Uterus (tissue), 4 donors: ENCODE results near the gene CLIC6. TPM values are rescaled to one million over a fixed set of nuclear protein-coding genes. Genes with fewer than 3 reads are reported as not detected.

ENCODE experiments used
- DNase-seq, 2 donors: peaks; one replicate each; pipeline ENCODE4 v3.0.0-alpha.2; 2019 to 2020
- H3K27ac ChIP-seq, 2 donors: fragments of 200-600 bp; sonication (generic); 1 replicate in 1 of 2; 2 replicates in 1 of 2; pipeline ENCODE4 v1.5.1; 2016 to 2018
- H3K27me3 ChIP-seq, 2 donors: fragments of 200-600 bp; sonication (generic); one replicate each; pipeline ENCODE4 v1.5.1; 2018 to 2019; ENCODE audit warnings: control low read depth in 1 of 2
- H3K36me3 ChIP-seq, 2 donors: fragments of 200-600 bp; sonication (generic); one replicate each; pipeline ENCODE4 v1.5.1; 2019; ENCODE audit warnings: control low read depth in 1 of 2
- H3K4me1 ChIP-seq, 2 donors: fragments of 200-600 bp; sonication (generic); one replicate each; pipeline ENCODE4 v1.5.1; 2018 to 2019; ENCODE audit warnings: control low read depth in 1 of 2
- H3K4me3 ChIP-seq, 2 donors: fragments of 200-600 bp; sonication (generic); 1 replicate in 1 of 2; 2 replicates in 1 of 2; pipeline ENCODE4 v1.5.1; 2018 to 2019; ENCODE audit warnings: mild to moderate bottlenecking in 1 of 2
- H3K9me3 ChIP-seq, 2 donors: fragments of 200-600 bp; sonication (generic); one replicate each; pipeline ENCODE4 v1.5.1; 2019; ENCODE audit warnings: control low read depth in 1 of 2
- CTCF ChIP-seq, 4 experiments: fragments of 200-600 bp in 2 of 4; fragments of 450-650 bp in 2 of 4; sonication (generic) in 2 of 4; IDR thresholded peaks; one replicate each; pipeline ENCODE4 v1.5.1; 2016 to 2019; ENCODE audit warnings: antibody characterized with exemption in 4 of 4, mild to moderate bottlenecking in 2 of 4, moderate library complexity in 1 of 4
- POLR2A ChIP-seq, 2 donors: fragments of 450-650 bp; IDR thresholded peaks; one replicate each; pipeline ENCODE4 v1.6.1; 2016; ENCODE audit warnings: antibody characterized with exemption in 2 of 2, mild to moderate bottlenecking in 1 of 2, moderate library complexity in 1 of 2
- intact Hi-C: fragments of 100-400 bp; cut with DNase I; formaldehyde crosslinking; loops from one replicate; pipeline ENCODE4 v1.15.1; 2023; ENCODE audit warnings: low total_unique reads
- total RNA-seq, 4 donors: library from RNA; depleted of rRNA in 3 of 4; stranded (reverse); fragments of >200 nt in 3 of 4; gene quantifications; one replicate each; pipeline versions ENCODE4 v1.1.0 to v1.2.4, GENCODE V29; 2014 to 2023
- donor health status: DM: yes; HTN: yes; CAD: no.

CLIC6 gene
- total RNA-seq, 4 donors from 2014 or later = under 0.01 to 0.69 (median 0.38) TPM

- DNase-seq = no peak
- no peaks in the 10 kb centered on the region for H3K9me3 ChIP-seq
- H3K27me3 ChIP-seq = no peaks in the 10 kb centered on the region
- H3K27ac ChIP-seq = no peak overlapping the region
- H3K4me1 ChIP-seq = no peaks in the 10 kb centered on the region
- no peaks in the 10 kb centered on the region for H3K36me3 ChIP-seq
- no peak for TF ChIP-seq POLR2A (IDR thresholded peaks at IDR 0.05)
- no peak for TF ChIP-seq CTCF (IDR thresholded peaks at IDR 0.05)
- H3K4me3 ChIP-seq = no peak overlapping the region
- intact Hi-C loops = no loop called here
Measured at GRCh38 chr21:34700605-34701004, 31.8 kb downstream of the CLIC6 start.

- Histone ChIP-seq H3K27ac (peak overlapping the region in 1 of 2 donors; percentile 28), H3K27me3 (no peaks in the 10 kb centered on the region), H3K9me3 (no peaks in the 10 kb centered on the region), H3K36me3 (no peaks in the 10 kb centered on the region), H3K4me1 (no peaks in the 10 kb centered on the region), H3K4me3 (no peak overlapping the region)
- TF ChIP-seq POLR2A (IDR thresholded peaks at IDR 0.05) (no peak), CTCF (IDR thresholded peaks at IDR 0.05) (no peak)
- peak in 1 of 2 donors; percentile 27 for DNase-seq
- intact Hi-C loops = no loop called here
Measured at GRCh38 chr21:34701726-34702125, 32.9 kb downstream of the CLIC6 start.

GRCh38 chr21:34702341-34703170, 33.8 kb downstream of the CLIC6 start:
- H3K27ac ChIP-seq = peak overlapping the region in 1 of 2 donors; percentile 28
- intact Hi-C loops = no loop called here
- DNase-seq = peak; percentile 23 to 67
- no peaks in the 10 kb centered on the region for H3K27me3 ChIP-seq
- H3K4me1 ChIP-seq = no peaks in the 10 kb centered on the region
- H3K36me3 ChIP-seq = no peaks in the 10 kb centered on the region
- TF ChIP-seq POLR2A (IDR thresholded peaks at IDR 0.05) (no peak), CTCF (IDR thresholded peaks at IDR 0.05) (no peak)
- H3K4me3 ChIP-seq = no peak overlapping the region
- no peaks in the 10 kb centered on the region for H3K9me3 ChIP-seq

GRCh38 chr21:34703571-34703970, 34.8 kb downstream of the CLIC6 start:
- H3K4me1 ChIP-seq = no peaks in the 10 kb centered on the region
- intact Hi-C loops = no loop called here
- no peak for DNase-seq
- TF ChIP-seq CTCF (IDR thresholded peaks at IDR 0.05) = no peak
- no peak overlapping the region for H3K27ac ChIP-seq
- H3K9me3 ChIP-seq = no peaks in the 10 kb centered on the region
- H3K4me3 ChIP-seq = no peak overlapping the region
- H3K27me3 ChIP-seq = no peaks in the 10 kb centered on the region
- no peaks in the 10 kb centered on the region for H3K36me3 ChIP-seq

GRCh38 chr21:34704119-34704518, 35.3 kb downstream of the CLIC6 start:
- TF ChIP-seq CTCF (IDR thresholded peaks at IDR 0.05) (no peak), POLR2A (IDR thresholded peaks at IDR 0.05) (no peak)
- H3K9me3 ChIP-seq = no peaks in the 10 kb centered on the region
- H3K36me3 ChIP-seq = no peaks in the 10 kb centered on the region
- no peaks in the 10 kb centered on the region for H3K27me3 ChIP-seq
- no peak overlapping the region for H3K4me3 ChIP-seq
- no peak overlapping the region for H3K27ac ChIP-seq
- peak in 1 of 2 donors; percentile 22 for DNase-seq
- intact Hi-C loops = no loop called here
- H3K4me1 ChIP-seq = no peaks in the 10 kb centered on the region
